CMK (cell line): ENCODE results near the gene JCAD.
"Not testable (repeated sequence)": the region's sequence is repeated elsewhere in the genome, so short reads cannot be mapped to it uniquely, and the experiment has no call there.

Source experiments
- DNase-seq: peaks from one replicate; pipeline ENCODE4 v3.0.0-alpha.2; 2010; ENCODE audit warnings: low read depth

Gene JCAD

GRCh38 chr10:29987471-29987870, 71.9 kb downstream of the JCAD start:
- DNase-seq = no peak

- DNase-seq = no peak
Observed at GRCh38 chr10:29982997-29983648, 76.3 kb downstream of the JCAD start.

- DNase-seq = no peak
Observed at GRCh38 chr10:29981510-29981909, 77.9 kb downstream of the JCAD start.

GRCh38 chr10:29980084-29980483, 79.3 kb downstream of the JCAD start:
- DNase-seq = no peak

- DNase-seq = not testable (repeated sequence)
Observed at GRCh38 chr10:29979421-29979779, 80.0 kb downstream of the JCAD start.

GRCh38 chr10:29977171-29977570, 82.2 kb downstream of the JCAD start:
- no peak for DNase-seq

GRCh38 chr10:29976134-29976533, 83.3 kb downstream of the JCAD start:
- DNase-seq = no peak

GRCh38 chr10:29974773-29975172, 84.6 kb downstream of the JCAD start:
- DNase-seq = no peak

GRCh38 chr10:29973921-29974320, 85.5 kb downstream of the JCAD start:
- DNase-seq = no peak

GRCh38 chr10:29970576-29970975, 88.8 kb downstream of the JCAD start:
- DNase-seq = no peak

GRCh38 chr10:29970012-29970396, 89.4 kb downstream of the JCAD start:
- no peak for DNase-seq

GRCh38 chr10:29969255-29970011, 90.0 kb downstream of the JCAD start:
- no peak for DNase-seq

- DNase-seq = no peak
Observed at GRCh38 chr10:29968585-29968984, 90.8 kb downstream of the JCAD start.

GRCh38 chr10:29966269-29966668, 93.1 kb downstream of the JCAD start:
- DNase-seq = no peak
